Activated CD4-positive, alpha-beta T cell treated with anti-CD3 and anti-CD28 coated beads for 24 hours (primary cell): ENCODE measurements around the gene HSPA8.
"Not testable (repeated sequence)": the region's sequence is repeated elsewhere in the genome, so short reads cannot be mapped to it uniquely, and the experiment has no call there.

Source experiments
- DNase-seq, 2 donors: peaks; one replicate each; pipeline ENCODE4 v3.0.0-alpha.2; 2020; ENCODE audit warnings: low read depth in 2 of 2

Gene HSPA8

GRCh38 chr11:123061403-123062157 is at the start of gene HSPA8:
Gene HSPA8, minus strand, starts transcription at chr11:123062136. Its CDS starts 812 bp downstream, at chr11:123061324.
- peak in 1 of 2 donors; percentile 56 for DNase-seq

GRCh38 chr11:123111465-123111864 is 49.5 kb upstream of the HSPA8 start:
- no peak for DNase-seq

- no peak for DNase-seq
Measured at GRCh38 chr11:123110397-123110796, 48.5 kb upstream of the HSPA8 start.

- DNase-seq: no peak
Measured at GRCh38 chr11:123107945-123108495, 46.1 kb upstream of the HSPA8 start.

GRCh38 chr11:123104697-123105096 is 42.8 kb upstream of the HSPA8 start:
- DNase-seq: no peak

- DNase-seq: no peak
Measured at GRCh38 chr11:123103326-123103980, 41.5 kb upstream of the HSPA8 start.

- DNase-seq: no peak
Measured at GRCh38 chr11:123100379-123101085, 38.6 kb upstream of the HSPA8 start.

GRCh38 chr11:123098990-123099389 is 37.1 kb upstream of the HSPA8 start:
- DNase-seq: no peak

GRCh38 chr11:123093739-123094138 is 31.8 kb upstream of the HSPA8 start:
- DNase-seq: no peak

- DNase-seq: no peak
Measured at GRCh38 chr11:123091506-123091905, 29.6 kb upstream of the HSPA8 start.

- not testable (repeated sequence) for DNase-seq
Measured at GRCh38 chr11:123090168-123090567, 28.2 kb upstream of the HSPA8 start.

- DNase-seq: not testable (repeated sequence)
Measured at GRCh38 chr11:123088896-123089295, 27.0 kb upstream of the HSPA8 start.

GRCh38 chr11:123087657-123088056 is 25.7 kb upstream of the HSPA8 start:
- not testable (repeated sequence) for DNase-seq

- no peak for DNase-seq
Measured at GRCh38 chr11:123086305-123086704, 24.4 kb upstream of the HSPA8 start.

- no peak for DNase-seq
Measured at GRCh38 chr11:123085497-123085896, 23.6 kb upstream of the HSPA8 start.

GRCh38 chr11:123084454-123084853 is 22.5 kb upstream of the HSPA8 start:
- no peak for DNase-seq

GRCh38 chr11:123083623-123084029 is 21.7 kb upstream of the HSPA8 start:
- peak; percentile 53 to 54 for DNase-seq

GRCh38 chr11:123082977-123083376 is 21.0 kb upstream of the HSPA8 start:
- no peak for DNase-seq

GRCh38 chr11:123080015-123080414 is 18.1 kb upstream of the HSPA8 start:
- DNase-seq: no peak

- DNase-seq: no peak
Measured at GRCh38 chr11:123076484-123076883, 14.5 kb upstream of the HSPA8 start.

GRCh38 chr11:123073343-123074057 is 11.6 kb upstream of the HSPA8 start:
- DNase-seq: no peak

- no peak for DNase-seq
Measured at GRCh38 chr11:123072762-123073161, 10.8 kb upstream of the HSPA8 start.
